C4-2B (cell line): ENCODE results near the gene FCER1A.

Experiments used
- H3K27ac ChIP-seq: fragments of 450-650 bp; 2 replicates; pipeline ENCODE4 v1.5.1; 2017
- CTCF ChIP-seq: fragments of 450-650 bp; conservative IDR thresholded peaks from 2 replicates; pipeline ENCODE4 v1.5.1; 2017; ENCODE audit warnings: mild to moderate bottlenecking
- ZFX ChIP-seq: fragments of 450-650 bp; IDR thresholded peaks from 2 replicates; pipeline ENCODE4 v1.6.1; 2017

The FCER1A gene

GRCh38 chr1:159302095-159302494, at the start of gene FCER1A:
Gene FCER1A, plus strand, starts transcription at chr1:159302336. Its CDS starts 29 bp downstream, at chr1:159302365.
- TF ChIP-seq ZFX (no peak), CTCF (no peak)
- H3K27ac ChIP-seq = no peak within 1 kb of the TSS

GRCh38 chr1:159261311-159261710, 40.8 kb upstream of the FCER1A start:
- no peak overlapping the region for H3K27ac ChIP-seq
- TF ChIP-seq ZFX (no peak), CTCF (no peak)

GRCh38 chr1:159261721-159262494, 40.2 kb upstream of the FCER1A start:
- no peak overlapping the region for H3K27ac ChIP-seq
- no peak for TF ChIP-seq ZFX
- TF ChIP-seq CTCF = no peak

GRCh38 chr1:159266832-159267231, 35.3 kb upstream of the FCER1A start:
- no peak overlapping the region for H3K27ac ChIP-seq
- TF ChIP-seq ZFX (no peak), CTCF (no peak)

GRCh38 chr1:159274631-159275030, 27.5 kb upstream of the FCER1A start:
- TF ChIP-seq ZFX (no peak), CTCF (no peak)
- no peak overlapping the region for H3K27ac ChIP-seq

- H3K27ac ChIP-seq = no peak overlapping the region
- no peak for TF ChIP-seq ZFX
- TF ChIP-seq CTCF = no peak
These were observed 26.2 kb upstream of the FCER1A start for GRCh38 chr1:159275891-159276290.

GRCh38 chr1:159279773-159280172, 22.4 kb upstream of the FCER1A start:
- TF ChIP-seq CTCF (no peak), ZFX (no peak)
- H3K27ac ChIP-seq = no peak overlapping the region
